ENCODE results near the gene AMN. TPM values are rescaled to one million over a fixed set of nuclear protein-coding genes. Genes with fewer than 3 reads are reported as not detected.
"Not testable (repeated sequence)": the region's sequence is repeated elsewhere in the genome, so short reads cannot be mapped to it uniquely, and the experiment has no call there.

The AMN gene
- total and polyA plus RNA-seq, 7 experiments from 2014 or later: 0.53 to 11.0 (median 3.8) TPM

GRCh38 chr14:102926840-102927239 is 4.4 kb downstream of the AMN start:
- intact Hi-C loops (cut with micrococcal nuclease): loop anchor here in 1 of 2 donors (5.0 kb wide), 2 partner anchors 335 to 980 kb away; partner anchors contain the start of gene RCOR1
- H3K9me3 Mint-ChIP-seq; H3K9me3 ChIP-seq (ENCODE audit: control insufficient read depth in 2 of 3, low read length in 3 of 3); H3K36me3 ChIP-seq (ENCODE audit: control insufficient read depth in 2 of 3, insufficient read depth in 3 of 3, low read length in 3 of 3); H3K27ac ChIP-seq (ENCODE audit: low read depth, low read length); H3K4me3 ChIP-seq (ENCODE audit: low read length); POLR2A ChIA-PET; H3K36me3 Mint-ChIP-seq; DNase-seq; H3K27ac Mint-ChIP-seq; H3K27me3 ChIP-seq (ENCODE audit: control insufficient read depth in 2 of 2, insufficient read depth in 2 of 2, low read length in 2 of 2); ATAC-seq: not testable (repeated sequence)
- Mint-ChIP-seq H3K4me3 (peak overlapping the region in 2 of 10 donors; percentile 9 to 13), H3K27me3 (peaks cover 0 to 58% (median 11%) of the 10 kb centered on the region in 5 donors), H3K4me1 (peaks cover 4 to 23% (median 10%) of the 10 kb centered on the region in 7 donors)
- H3K4me1 ChIP-seq (ENCODE audit: control insufficient read depth in 2 of 2, insufficient read depth in 2 of 2, low read length in 2 of 2): peaks cover 15 to 36% of the 10 kb centered on the region in 2 donors
- CTCF ChIA-PET: interaction anchor here (0.6 kb wide), 1 partner anchor 254 kb away, joined by 4 read pairs; no protein-coding TSS in a partner anchor

- ATAC-seq: no peak
- CTCF ChIA-PET: interaction anchor here (0.6 to 0.9 kb wide), 2 partner anchors 22 to 255 kb away, joined by 3 to 4 read pairs; no protein-coding TSS in a partner anchor
- peaks cover 15 to 36% of the 10 kb centered on the region in 2 donors for H3K4me1 ChIP-seq (ENCODE audit: control insufficient read depth in 2 of 2, insufficient read depth in 2 of 2, low read length in 2 of 2)
- no peak overlapping the region for H3K4me3 ChIP-seq (ENCODE audit: low read length)
- no peaks in the 10 kb centered on the region for H3K9me3 ChIP-seq (ENCODE audit: control insufficient read depth in 2 of 3, low read length in 3 of 3)
- DNase-seq: no peak
- POLR2A ChIA-PET: interaction anchor here (1.6 kb wide), 1 partner anchor 22 kb away, joined by 6 read pairs; no protein-coding TSS in a partner anchor
- intact Hi-C loops (cut with micrococcal nuclease): loop anchor here in 1 of 2 donors (5.0 kb wide), 2 partner anchors 335 to 980 kb away; partner anchors contain the start of gene RCOR1
- Mint-ChIP-seq H3K4me1 (peaks cover 4 to 23% (median 10%) of the 10 kb centered on the region in 7 donors), H3K36me3 (peaks cover 0 to 1% (median 0%) of the 10 kb centered on the region in 5 donors), H3K4me3 (peak overlapping the region; percentile 32 to 85 (median 78)), H3K27ac (peak overlapping the region in 1 of 9 donors; percentile 49), H3K9me3 (no peaks in the 10 kb centered on the region), H3K27me3 (peaks cover 0 to 62% (median 11%) of the 10 kb centered on the region in 5 donors)
- H3K27ac ChIP-seq (ENCODE audit: low read depth, low read length): no peak overlapping the region
- no peaks in the 10 kb centered on the region for H3K36me3 ChIP-seq (ENCODE audit: control insufficient read depth in 2 of 3, insufficient read depth in 3 of 3, low read length in 3 of 3)
- H3K27me3 ChIP-seq (ENCODE audit: control insufficient read depth in 2 of 2, insufficient read depth in 2 of 2, low read length in 2 of 2): no peaks in the 10 kb centered on the region
Measured at GRCh38 chr14:102927346-102927877, 4.9 kb downstream of the AMN start.

GRCh38 chr14:102927878-102928411 is 5.5 kb downstream of the AMN start:
- H3K36me3 ChIP-seq (ENCODE audit: control insufficient read depth in 2 of 3, insufficient read depth in 3 of 3, low read length in 3 of 3): no peaks in the 10 kb centered on the region
- peak overlapping the region; percentile 61 to 85 (median 78) for H3K4me3 Mint-ChIP-seq
- peak overlapping the region; percentile 56 for H3K4me3 ChIP-seq (ENCODE audit: low read length)
- peaks cover 0 to 1% (median 0%) of the 10 kb centered on the region in 5 donors for H3K36me3 Mint-ChIP-seq
- ChIA-PET CTCF (interaction anchor here (0.9 to 1.0 kb wide), 2 partner anchors 16 to 22 kb away, joined by 3 read pairs; no protein-coding TSS in a partner anchor), POLR2A (interaction anchor here (1.6 kb wide), 1 partner anchor 21 kb away, joined by 6 read pairs; no protein-coding TSS in a partner anchor)
- H3K27ac Mint-ChIP-seq: peak overlapping the region in 3 of 9 donors; percentile 39 to 63 (median 49)
- DNase-seq: peak in 3 of 9 donors; percentile 14 to 23 (median 19)
- no peaks in the 10 kb centered on the region for H3K9me3 ChIP-seq (ENCODE audit: control insufficient read depth in 2 of 3, low read length in 3 of 3)
- H3K27me3 ChIP-seq (ENCODE audit: control insufficient read depth in 2 of 2, insufficient read depth in 2 of 2, low read length in 2 of 2): no peaks in the 10 kb centered on the region
- intact Hi-C loops (cut with micrococcal nuclease): loop anchor here in 1 of 2 donors (1.0 to 5.0 kb wide), 3 partner anchors 21 to 981 kb away; partner anchors contain the start of gene RCOR1
- peaks cover 4 to 23% (median 9%) of the 10 kb centered on the region in 7 donors for H3K4me1 Mint-ChIP-seq
- no peak overlapping the region for H3K27ac ChIP-seq (ENCODE audit: low read depth, low read length)
- H3K27me3 Mint-ChIP-seq: peaks cover 0 to 61% (median 11%) of the 10 kb centered on the region in 5 donors
- no peaks in the 10 kb centered on the region for H3K9me3 Mint-ChIP-seq
- H3K4me1 ChIP-seq (ENCODE audit: control insufficient read depth in 2 of 2, insufficient read depth in 2 of 2, low read length in 2 of 2): peaks cover 15 to 34% of the 10 kb centered on the region in 2 donors
- ATAC-seq: peak; percentile 33

- CTCF ChIA-PET: interaction anchor here (0.9 to 1.0 kb wide), 2 partner anchors 15 to 21 kb away, joined by 3 read pairs; no protein-coding TSS in a partner anchor
- POLR2A ChIA-PET: interaction anchor here (1.6 kb wide), 1 partner anchor 21 kb away, joined by 6 read pairs; no protein-coding TSS in a partner anchor
- H3K9me3 ChIP-seq (ENCODE audit: control insufficient read depth in 2 of 3, low read length in 3 of 3): no peaks in the 10 kb centered on the region
- no peaks in the 10 kb centered on the region for H3K27me3 ChIP-seq (ENCODE audit: control insufficient read depth in 2 of 2, insufficient read depth in 2 of 2, low read length in 2 of 2)
- H3K4me1 ChIP-seq (ENCODE audit: control insufficient read depth in 2 of 2, insufficient read depth in 2 of 2, low read length in 2 of 2): peaks cover 11 to 27% of the 10 kb centered on the region in 2 donors
- no peaks in the 10 kb centered on the region for H3K9me3 Mint-ChIP-seq
- H3K4me1 Mint-ChIP-seq: peaks cover 4 to 19% (median 6%) of the 10 kb centered on the region in 7 donors
- H3K36me3 Mint-ChIP-seq: peaks cover 0 to 1% (median 0%) of the 10 kb centered on the region in 5 donors
- H3K4me3 Mint-ChIP-seq: peak overlapping the region; percentile 73 to 85 (median 78)
- intact Hi-C loops (cut with micrococcal nuclease): loop anchor here in 1 of 2 donors (1.0 to 5.0 kb wide), 3 partner anchors 21 to 981 kb away; partner anchors contain the start of gene RCOR1
- H3K4me3 ChIP-seq (ENCODE audit: low read length): peak overlapping the region; percentile 56
- H3K27me3 Mint-ChIP-seq: peaks cover 0 to 57% (median 11%) of the 10 kb centered on the region in 5 donors
- DNase-seq: peak; percentile 58 to 83 (median 78)
- H3K36me3 ChIP-seq (ENCODE audit: control insufficient read depth in 2 of 3, insufficient read depth in 3 of 3, low read length in 3 of 3): no peaks in the 10 kb centered on the region
- ATAC-seq: peak; percentile 87
- peak overlapping the region in 4 of 9 donors; percentile 39 to 79 (median 50) for H3K27ac Mint-ChIP-seq
- no peak overlapping the region for H3K27ac ChIP-seq (ENCODE audit: low read depth, low read length)
Measured at GRCh38 chr14:102928412-102929240, 6.2 kb downstream of the AMN start.

GRCh38 chr14:102929241-102930137 is 7.0 kb downstream of the AMN start:
- H3K9me3 Mint-ChIP-seq: no peaks in the 10 kb centered on the region
- peak overlapping the region in 7 of 10 donors; percentile 35 to 85 (median 78) for H3K4me3 Mint-ChIP-seq
- ChIA-PET POLR2A (interaction anchor here (1.2 kb wide), 1 partner anchor 20 kb away, joined by 3 read pairs; no protein-coding TSS in a partner anchor), CTCF (no interaction called here)
- H3K4me1 ChIP-seq (ENCODE audit: control insufficient read depth in 2 of 2, insufficient read depth in 2 of 2, low read length in 2 of 2): peaks cover 6 to 19% of the 10 kb centered on the region in 2 donors
- H3K36me3 ChIP-seq (ENCODE audit: control insufficient read depth in 2 of 3, insufficient read depth in 3 of 3, low read length in 3 of 3): no peaks in the 10 kb centered on the region
- no peak for ATAC-seq
- no peaks in the 10 kb centered on the region for H3K27me3 ChIP-seq (ENCODE audit: control insufficient read depth in 2 of 2, insufficient read depth in 2 of 2, low read length in 2 of 2)
- intact Hi-C loops (cut with micrococcal nuclease): loop anchor here in 1 of 2 donors (5.0 kb wide), 2 partner anchors 337 to 982 kb away; partner anchors contain the start of gene RCOR1
- no peak for DNase-seq
- H3K27ac Mint-ChIP-seq: no peak overlapping the region
- H3K27ac ChIP-seq (ENCODE audit: low read depth, low read length): no peak overlapping the region
- H3K9me3 ChIP-seq (ENCODE audit: control insufficient read depth in 2 of 3, low read length in 3 of 3): no peaks in the 10 kb centered on the region
- peaks cover 0 to 1% (median 0%) of the 10 kb centered on the region in 5 donors for H3K36me3 Mint-ChIP-seq
- peak overlapping the region; percentile 56 for H3K4me3 ChIP-seq (ENCODE audit: low read length)
- H3K27me3 Mint-ChIP-seq: peaks cover 0 to 50% (median 11%) of the 10 kb centered on the region in 5 donors
- H3K4me1 Mint-ChIP-seq: peaks cover 1 to 14% (median 6%) of the 10 kb centered on the region in 7 donors
